H1 (cell line): ENCODE measurements around the gene PLB1. TPM values are rescaled to one million over a fixed set of nuclear protein-coding genes. Genes with fewer than 3 reads are reported as not detected.
A peak's percentile ranks its signal among the peaks of the same experiment; 100 is the strongest.

Source experiments
- EP300 ChIP-seq, 2 experiments: IDR thresholded peaks; 1 replicate in 1 of 2; 2 replicates in 1 of 2; pipeline ENCODE4 v1.6.1; 2011 to 2012; ENCODE audit warnings: low read depth in 2 of 2, low read length in 2 of 2, mild to moderate bottlenecking in 2 of 2, borderline replicate concordance in 1 of 2, inconsistent platforms in 1 of 2, moderate library complexity in 1 of 2
- JUND ChIP-seq: IDR thresholded peaks from 2 replicates; pipeline ENCODE4 v1.6.1; 2011; ENCODE audit warnings: mild to moderate bottlenecking, improper control_type of control experiment, low read length
- polyA plus RNA-seq, 7 experiments: library from polyadenylated mRNA; depleted of rRNA in 3 of 7; stranded (reverse) in 5 of 7; unstranded in 2 of 7; fragments of >200 nt in 5 of 7; fragments of 200-250 nt in 2 of 7; gene quantifications; 1 replicate in 5 of 7; 2 replicates in 1 of 7; 4 replicates in 1 of 7; pipeline versions ENCODE4 v1.2.1 to v1.2.3, GENCODE V29; 2011 to 2013; ENCODE audit warnings: missing spikeins in 2 of 7, mixed read lengths in 2 of 7
- total RNA-seq: library from RNA; stranded (reverse); fragmentation: NEBNext Ultra II Directional; extraction: Animal tissue kit (Norgen Biotek cat#: 25700); gene quantifications from 2 replicates; pipeline ENCODE4 v1.2.1, GENCODE V29; 2021

Gene PLB1
- total and polyA plus RNA-seq, 2 of the 8 experiments (the other 6 are each of a cell fraction or from before 2014, with no cell fraction given): 0.20 to 0.36 TPM

- TF ChIP-seq EP300 (IDR thresholded peaks at IDR 0.05; ENCODE audit: borderline replicate concordance in 1 of 2, low read depth in 2 of 2, low read length in 2 of 2) (no peak), JUND (0 out of 2 replicates have a peak, but pooled peaks have one; percentile 28)
These were observed 70.7 kb downstream of the PLB1 start (continued) for GRCh38 chr2:28566521-28567041.
